SK-N-SH (cell line): ENCODE results near the gene PDIK1L. TPM values are rescaled to one million over a fixed set of nuclear protein-coding genes. Genes with fewer than 3 reads are reported as not detected.

Experiments
- CTCF ChIA-PET: fragments of 300-600, 350-600 bp; formaldehyde crosslinking; extraction: SDS; loops from one replicate; lab custom pipeline; 2021; lab: Yijun Ruan, JAX
- POLR2A ChIA-PET: fragments of 350-600 bp; sonication (Branson Sonifier 250); formaldehyde crosslinking; extraction: SDS; loops from one replicate; lab custom pipeline; 2020; ENCODE audit warnings: antibody characterized with exemption, inconsistent platforms; lab: Yijun Ruan, JAX
- DNase-seq: peaks from one replicate; pipeline ENCODE4 v3.0.0; 2012
- H2AFZ ChIP-seq: fragments of 200-600 bp; sonication (generic); 2 replicates; pipeline ENCODE4 v1.8.1; 2016; ENCODE audit warnings: antibody characterized with exemption, mild to moderate bottlenecking, low read depth
- H3F3A ChIP-seq: fragments of 200-600 bp; sonication (generic); replicated peaks from 2 replicates; pipeline ENCODE3; 2016; ENCODE audit warnings: antibody characterized with exemption, mild to moderate bottlenecking; ENCODE audit not compliant: insufficient read depth
- H3K27ac ChIP-seq, 2 experiments: fragments of 200-500 bp in 1 of 2; fragments of 200-600 bp in 1 of 2; sonication (Bioruptor generic) in 1 of 2; sonication (generic), shearing (Covaris generic) in 1 of 2; 2 replicates each; pipeline versions ENCODE4 v1.5.1 to v1.6.1; 2014 to 2016; ENCODE audit warnings: low read depth in 2 of 2, inconsistent platforms in 1 of 2, low read length in 1 of 2, mild to moderate bottlenecking in 1 of 2, mixed read lengths in 1 of 2
- H3K27me3 ChIP-seq: fragments of 200-600 bp; sonication (generic), shearing (Covaris generic); 2 replicates; pipeline ENCODE4 v1.6.1; 2016; ENCODE audit warnings: mixed run types; ENCODE audit not compliant: insufficient read depth
- H3K36me3 ChIP-seq, 2 experiments: fragments of 200-500 bp in 1 of 2; fragments of 200-600 bp in 1 of 2; sonication (Bioruptor generic) in 1 of 2; sonication (generic) in 1 of 2; replicated peaks in 1 of 2; 2 replicates each; pipeline versions ENCODE3 to v1.5.1; 2014 to 2016; ENCODE audit warnings: low read length in 1 of 2, mild to moderate bottlenecking in 1 of 2; ENCODE audit not compliant: insufficient read depth in 2 of 2, control insufficient read depth in 1 of 2
- H3K4me1 ChIP-seq, 2 experiments: fragments of 200-500 bp in 1 of 2; fragments of 200-600 bp in 1 of 2; sonication (Bioruptor generic) in 1 of 2; sonication (generic), shearing (Covaris generic) in 1 of 2; 2 replicates each; pipeline versions ENCODE4 v1.5.1 to v1.6.1; 2014 to 2016; ENCODE audit warnings: low read depth in 1 of 2, low read length in 1 of 2, mixed run types in 1 of 2; ENCODE audit not compliant: insufficient read depth in 2 of 2, control insufficient read depth in 1 of 2
- H3K4me2 ChIP-seq: fragments of 200-600 bp; sonication (generic), shearing (Covaris generic); 2 replicates; pipeline ENCODE4 v1.6.1; 2017; ENCODE audit warnings: mixed run types
- H3K4me3 ChIP-seq, 2 experiments: fragments of 200-500 bp in 1 of 2; fragments of 200-600 bp in 1 of 2; sonication (Bioruptor generic) in 1 of 2; sonication (generic), shearing (Covaris generic) in 1 of 2; 2 replicates each; pipeline versions ENCODE4 v1.5.1 to v1.8.1; 2014 to 2016; ENCODE audit warnings: low read depth in 2 of 2, inconsistent platforms in 1 of 2, low read length in 1 of 2, mild to moderate bottlenecking in 1 of 2, mixed read lengths in 1 of 2, moderate library complexity in 1 of 2
- H3K79me2 ChIP-seq: fragments of 200-600 bp; sonication (generic); 2 replicates; pipeline ENCODE4 v1.8.1; 2017; ENCODE audit warnings: mild to moderate bottlenecking; ENCODE audit not compliant: insufficient read depth
- H3K9ac ChIP-seq: fragments of 200-600 bp; sonication (generic); 2 replicates; pipeline ENCODE4 v1.6.1; 2017; ENCODE audit warnings: mixed run types
- H3K9me2 ChIP-seq: fragments of 200-600 bp; sonication (generic); 2 replicates; pipeline ENCODE4 v1.6.1; 2017; ENCODE audit warnings: mixed run types
- H3K9me3 ChIP-seq: fragments of 200-600 bp; sonication (generic); 2 replicates; pipeline ENCODE4 v1.6.1; 2017; ENCODE audit warnings: mixed run types, mild to moderate bottlenecking, moderate library complexity
- H4K20me1 ChIP-seq: fragments of 200-600 bp; sonication (generic); 2 replicates; pipeline ENCODE4 v1.6.1; 2017; ENCODE audit warnings: mild to moderate bottlenecking, mixed run types; ENCODE audit not compliant: insufficient read depth
- ELF1 ChIP-seq: IDR thresholded peaks from 2 replicates; pipeline ENCODE4 v1.4.0; 2012
- FOSL2 ChIP-seq: IDR thresholded peaks from 2 replicates; pipeline ENCODE4 v1.4.0; 2012; ENCODE audit warnings: low read depth, mild to moderate bottlenecking, moderate library complexity, borderline replicate concordance
- FOXJ3 ChIP-seq: sonication (generic); formaldehyde crosslinking; IDR thresholded peaks from 2 replicates; pipeline ENCODE4 v1.5.1; 2020; ENCODE audit warnings: mild to moderate bottlenecking, missing genetic modification reagents
- FOXM1 ChIP-seq: IDR thresholded peaks from 2 replicates; pipeline ENCODE4 v1.4.0; 2012; ENCODE audit warnings: low read depth, mild to moderate bottlenecking
- GABPA ChIP-seq: IDR thresholded peaks from 2 replicates; pipeline ENCODE4 v1.4.0; 2012; ENCODE audit warnings: low read depth, mild to moderate bottlenecking
- JUND ChIP-seq: IDR thresholded peaks from 2 replicates; pipeline ENCODE4 v1.4.0; 2012
- MEF2A ChIP-seq: IDR thresholded peaks from 2 replicates; pipeline ENCODE4 v1.4.0; 2012; ENCODE audit warnings: low read depth, borderline replicate concordance
- POLR2AphosphoS5 ChIP-seq: IDR thresholded peaks from 2 replicates; pipeline ENCODE4 v1.6.1; 2012; ENCODE audit warnings: low read depth, low read length
- RAD21 ChIP-seq: IDR thresholded peaks from 2 replicates; pipeline ENCODE4 v1.6.1; 2012; ENCODE audit warnings: mild to moderate bottlenecking, low read length
- RCOR1 ChIP-seq: fragments of 150-350 bp; IDR thresholded peaks from 2 replicates; pipeline ENCODE4 v1.6.1; 2017; ENCODE audit warnings: antibody characterized with exemption, low read length
- RFX5 ChIP-seq: IDR thresholded peaks from 2 replicates; pipeline ENCODE4 v1.6.1; 2012; ENCODE audit warnings: mild to moderate bottlenecking, improper control_type of control experiment, low read length
- RXRA ChIP-seq: IDR thresholded peaks from 2 replicates; pipeline ENCODE4 v1.4.0; 2012; ENCODE audit warnings: low read depth, mild to moderate bottlenecking, borderline replicate concordance
- SIN3A ChIP-seq: IDR thresholded peaks from 2 replicates; pipeline ENCODE4 v1.6.1; 2012; ENCODE audit warnings: low read depth, mild to moderate bottlenecking, low read length, moderate library complexity, borderline replicate concordance
- SMC3 ChIP-seq: IDR thresholded peaks from 2 replicates; pipeline ENCODE4 v1.6.1; 2012; ENCODE audit warnings: low read depth, low read length, improper control_type of control experiment
- TAF1 ChIP-seq: IDR thresholded peaks from 2 replicates; pipeline ENCODE4 v1.6.1; 2012; ENCODE audit warnings: low read depth, mild to moderate bottlenecking, low read length, moderate library complexity, borderline replicate concordance
- TCF12 ChIP-seq: IDR thresholded peaks from 2 replicates; pipeline ENCODE4 v1.4.0; 2012
- TEAD4 ChIP-seq: IDR thresholded peaks from 2 replicates; pipeline ENCODE4 v1.4.0; 2012; ENCODE audit warnings: mild to moderate bottlenecking, borderline replicate concordance; ENCODE audit not compliant: insufficient read depth
- YY1 ChIP-seq: IDR thresholded peaks from 2 replicates; pipeline ENCODE4 v1.4.0; 2012; ENCODE audit warnings: low read depth, mild to moderate bottlenecking
- WGBS: methylation state at CpG from one replicate; pipeline ENCODE4 v1.1.6; 2017; ENCODE audit warnings: low lambda C conversion rate; 5-methylcytosine and 5-hydroxymethylcytosine counted together
- polyA plus RNA-seq, 3 experiments: library from polyadenylated mRNA; depleted of rRNA; stranded (reverse); fragments of >200 nt; gene quantifications; 2 replicates each; pipeline ENCODE4 v1.2.3, GENCODE V29; 2012
- TF ChIP-seq, protein P1 (sequence below): fragments of 150-350 bp; IDR thresholded peaks from 2 replicates; pipeline ENCODE4 v1.6.1; 2017; ENCODE audit warnings: antibody characterized with exemption, low read length, low read depth, borderline replicate concordance
- TF ChIP-seq, protein P2 (sequence below): IDR thresholded peaks from 2 replicates; pipeline ENCODE4 v1.6.1; 2012; ENCODE audit warnings: mild to moderate bottlenecking, low read depth, low read length, moderate library complexity
- TF ChIP-seq, protein P3 (sequence below): IDR thresholded peaks from 2 replicates; pipeline ENCODE4 v1.4.0; 2012; ENCODE audit warnings: low read depth
- TF ChIP-seq, protein P4 (sequence below): IDR thresholded peaks from 2 replicates; pipeline ENCODE4 v1.4.0; 2012; ENCODE audit warnings: low read depth, borderline replicate concordance

The PDIK1L gene
- polyA plus RNA-seq, 1 of the 3 experiments (the other 2 are of a cell fraction), result 1.2 TPM

DNA sequence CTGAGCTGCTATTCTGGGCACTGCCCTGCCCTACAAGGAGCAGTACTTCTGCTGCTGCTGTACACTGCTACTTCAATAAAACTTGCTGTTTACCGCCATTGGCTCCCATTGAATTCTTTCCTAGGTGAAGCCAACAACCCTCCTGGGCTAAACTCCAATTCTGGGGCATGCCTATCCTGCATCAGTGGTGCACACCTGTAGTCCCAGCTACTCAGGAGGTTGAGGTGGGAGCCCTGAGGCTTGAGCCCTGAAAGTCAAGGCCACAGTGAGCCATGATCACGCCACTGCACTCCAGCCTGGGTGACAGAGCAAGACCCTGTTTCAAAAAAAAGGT lies 21.2 kb downstream of the PDIK1L start:
- Histone ChIP-seq H3K4me2 (no peak overlapping the region), H3K4me1 (no peaks in the 10 kb centered on the region), H3K27me3 (no peaks in the 10 kb centered on the region)
- no peak for DNase-seq
- TF ChIP-seq ELF1, result no peak
- no peak for TF ChIP-seq RXRA
- TF ChIP-seq TEAD4, result no peak
- TF ChIP-seq POLR2AphosphoS5, result no peak
- no peak for TF ChIP-seq SIN3A
- no peak for TF ChIP-seq RFX5
- TF ChIP-seq, protein P1, sequence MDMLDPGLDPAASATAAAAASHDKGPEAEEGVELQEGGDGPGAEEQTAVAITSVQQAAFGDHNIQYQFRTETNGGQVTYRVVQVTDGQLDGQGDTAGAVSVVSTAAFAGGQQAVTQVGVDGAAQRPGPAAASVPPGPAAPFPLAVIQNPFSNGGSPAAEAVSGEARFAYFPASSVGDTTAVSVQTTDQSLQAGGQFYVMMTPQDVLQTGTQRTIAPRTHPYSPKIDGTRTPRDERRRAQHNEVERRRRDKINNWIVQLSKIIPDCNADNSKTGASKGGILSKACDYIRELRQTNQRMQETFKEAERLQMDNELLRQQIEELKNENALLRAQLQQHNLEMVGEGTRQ, result no peak
- TF ChIP-seq, protein P2, sequence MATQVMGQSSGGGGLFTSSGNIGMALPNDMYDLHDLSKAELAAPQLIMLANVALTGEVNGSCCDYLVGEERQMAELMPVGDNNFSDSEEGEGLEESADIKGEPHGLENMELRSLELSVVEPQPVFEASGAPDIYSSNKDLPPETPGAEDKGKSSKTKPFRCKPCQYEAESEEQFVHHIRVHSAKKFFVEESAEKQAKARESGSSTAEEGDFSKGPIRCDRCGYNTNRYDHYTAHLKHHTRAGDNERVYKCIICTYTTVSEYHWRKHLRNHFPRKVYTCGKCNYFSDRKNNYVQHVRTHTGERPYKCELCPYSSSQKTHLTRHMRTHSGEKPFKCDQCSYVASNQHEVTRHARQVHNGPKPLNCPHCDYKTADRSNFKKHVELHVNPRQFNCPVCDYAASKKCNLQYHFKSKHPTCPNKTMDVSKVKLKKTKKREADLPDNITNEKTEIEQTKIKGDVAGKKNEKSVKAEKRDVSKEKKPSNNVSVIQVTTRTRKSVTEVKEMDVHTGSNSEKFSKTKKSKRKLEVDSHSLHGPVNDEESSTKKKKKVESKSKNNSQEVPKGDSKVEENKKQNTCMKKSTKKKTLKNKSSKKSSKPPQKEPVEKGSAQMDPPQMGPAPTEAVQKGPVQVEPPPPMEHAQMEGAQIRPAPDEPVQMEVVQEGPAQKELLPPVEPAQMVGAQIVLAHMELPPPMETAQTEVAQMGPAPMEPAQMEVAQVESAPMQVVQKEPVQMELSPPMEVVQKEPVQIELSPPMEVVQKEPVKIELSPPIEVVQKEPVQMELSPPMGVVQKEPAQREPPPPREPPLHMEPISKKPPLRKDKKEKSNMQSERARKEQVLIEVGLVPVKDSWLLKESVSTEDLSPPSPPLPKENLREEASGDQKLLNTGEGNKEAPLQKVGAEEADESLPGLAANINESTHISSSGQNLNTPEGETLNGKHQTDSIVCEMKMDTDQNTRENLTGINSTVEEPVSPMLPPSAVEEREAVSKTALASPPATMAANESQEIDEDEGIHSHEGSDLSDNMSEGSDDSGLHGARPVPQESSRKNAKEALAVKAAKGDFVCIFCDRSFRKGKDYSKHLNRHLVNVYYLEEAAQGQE, result no peak
- TF ChIP-seq, all 33 proteins: peak for 0
- H4K20me1 ChIP-seq, result no peaks in the 10 kb centered on the region
- 85% methylated on average over 2 of the region's 2 CpGs for WGBS
- no peaks in the 10 kb centered on the region for H3K79me2 ChIP-seq
- no peaks in the 10 kb centered on the region for H3K36me3 ChIP-seq
- H3F3A ChIP-seq, result no peaks in the 10 kb centered on the region
- H3K9me2 ChIP-seq, result no peaks in the 10 kb centered on the region
- ChIA-PET CTCF (interaction anchor here (0.7 to 1.5 kb wide), 3 partner anchors 12 to 31 kb away, joined by 3 to 6 read pairs (median 3); no protein-coding TSS in a partner anchor), POLR2A (no interaction called here)
- H3K27ac ChIP-seq, result no peak overlapping the region
- H2AFZ ChIP-seq, result no peak overlapping the region
- H3K4me3 ChIP-seq, result no peak overlapping the region
- H3K9ac ChIP-seq, result no peak overlapping the region
- H3K9me3 ChIP-seq, result no peaks in the 10 kb centered on the region

DNA sequence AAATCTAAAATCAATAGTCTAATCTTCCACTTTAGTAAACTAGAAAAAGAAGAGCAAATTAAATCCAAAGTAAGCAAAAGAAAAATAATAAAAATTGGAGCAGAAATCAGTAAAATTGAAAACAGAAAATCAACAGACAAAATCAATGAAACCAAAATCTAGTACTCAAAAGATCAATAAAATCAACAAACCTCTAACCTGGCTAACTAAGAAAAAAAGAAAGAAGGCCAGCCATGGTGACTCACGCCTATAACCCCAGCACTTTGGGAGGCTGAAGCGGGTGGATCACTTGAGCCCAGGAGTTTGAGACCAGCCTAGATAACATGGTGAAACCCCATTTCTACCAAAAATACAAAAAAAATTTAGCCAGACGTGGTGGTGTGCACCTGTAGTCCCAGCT lies 22.8 kb downstream of the PDIK1L start:
- Histone ChIP-seq H3K9me2 (no peaks in the 10 kb centered on the region), H3K4me1 (no peaks in the 10 kb centered on the region), H3K9ac (no peak overlapping the region), H3K4me2 (no peak overlapping the region), H3K36me3 (no peaks in the 10 kb centered on the region), H4K20me1 (no peaks in the 10 kb centered on the region), H3K9me3 (no peaks in the 10 kb centered on the region), H3F3A (no peaks in the 10 kb centered on the region), H2AFZ (no peak overlapping the region), H3K27me3 (no peaks in the 10 kb centered on the region), H3K27ac (no peak overlapping the region), H3K79me2 (no peaks in the 10 kb centered on the region), H3K4me3 (no peak overlapping the region)
- ChIA-PET POLR2A (no interaction called here), CTCF (no interaction called here)
- DNase-seq, result no peak
- WGBS, result 65% methylated on average over 3 of the region's 3 CpGs
- TF ChIP-seq, protein P2, result no peak
- no peak for TF ChIP-seq RCOR1
- TF ChIP-seq, protein P3, sequence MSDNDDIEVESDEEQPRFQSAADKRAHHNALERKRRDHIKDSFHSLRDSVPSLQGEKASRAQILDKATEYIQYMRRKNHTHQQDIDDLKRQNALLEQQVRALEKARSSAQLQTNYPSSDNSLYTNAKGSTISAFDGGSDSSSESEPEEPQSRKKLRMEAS, result no peak
- TF ChIP-seq, protein P4, sequence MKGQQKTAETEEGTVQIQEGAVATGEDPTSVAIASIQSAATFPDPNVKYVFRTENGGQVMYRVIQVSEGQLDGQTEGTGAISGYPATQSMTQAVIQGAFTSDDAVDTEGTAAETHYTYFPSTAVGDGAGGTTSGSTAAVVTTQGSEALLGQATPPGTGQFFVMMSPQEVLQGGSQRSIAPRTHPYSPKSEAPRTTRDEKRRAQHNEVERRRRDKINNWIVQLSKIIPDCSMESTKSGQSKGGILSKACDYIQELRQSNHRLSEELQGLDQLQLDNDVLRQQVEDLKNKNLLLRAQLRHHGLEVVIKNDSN, result no peak
- no peak for TF ChIP-seq GABPA
- no peak for TF ChIP-seq TCF12
- no peak for TF ChIP-seq JUND
- no peak for TF ChIP-seq MEF2A
- no peak for TF ChIP-seq SMC3
- no peak for TF ChIP-seq RXRA
- no peak for TF ChIP-seq YY1
- no peak for TF ChIP-seq RAD21
- TF ChIP-seq FOSL2, result no peak
- no peak for TF ChIP-seq FOXM1
- no peak for TF ChIP-seq FOXJ3 (CRISPR knock-in tag)
- TF ChIP-seq TAF1, result no peak
